Measurements from ENCODE around the gene SHD.
A peak's percentile ranks its signal among the peaks of the same experiment; 100 is the strongest.

The SHD gene

GRCh38 chr19:4329858-4330257 lies 50.8 kb downstream of the SHD start:
- no peak for DNase-seq (ENCODE audit: low read depth in 1 of 2, low spot score in 1 of 2)
- TF ChIP-seq, protein P1, sequence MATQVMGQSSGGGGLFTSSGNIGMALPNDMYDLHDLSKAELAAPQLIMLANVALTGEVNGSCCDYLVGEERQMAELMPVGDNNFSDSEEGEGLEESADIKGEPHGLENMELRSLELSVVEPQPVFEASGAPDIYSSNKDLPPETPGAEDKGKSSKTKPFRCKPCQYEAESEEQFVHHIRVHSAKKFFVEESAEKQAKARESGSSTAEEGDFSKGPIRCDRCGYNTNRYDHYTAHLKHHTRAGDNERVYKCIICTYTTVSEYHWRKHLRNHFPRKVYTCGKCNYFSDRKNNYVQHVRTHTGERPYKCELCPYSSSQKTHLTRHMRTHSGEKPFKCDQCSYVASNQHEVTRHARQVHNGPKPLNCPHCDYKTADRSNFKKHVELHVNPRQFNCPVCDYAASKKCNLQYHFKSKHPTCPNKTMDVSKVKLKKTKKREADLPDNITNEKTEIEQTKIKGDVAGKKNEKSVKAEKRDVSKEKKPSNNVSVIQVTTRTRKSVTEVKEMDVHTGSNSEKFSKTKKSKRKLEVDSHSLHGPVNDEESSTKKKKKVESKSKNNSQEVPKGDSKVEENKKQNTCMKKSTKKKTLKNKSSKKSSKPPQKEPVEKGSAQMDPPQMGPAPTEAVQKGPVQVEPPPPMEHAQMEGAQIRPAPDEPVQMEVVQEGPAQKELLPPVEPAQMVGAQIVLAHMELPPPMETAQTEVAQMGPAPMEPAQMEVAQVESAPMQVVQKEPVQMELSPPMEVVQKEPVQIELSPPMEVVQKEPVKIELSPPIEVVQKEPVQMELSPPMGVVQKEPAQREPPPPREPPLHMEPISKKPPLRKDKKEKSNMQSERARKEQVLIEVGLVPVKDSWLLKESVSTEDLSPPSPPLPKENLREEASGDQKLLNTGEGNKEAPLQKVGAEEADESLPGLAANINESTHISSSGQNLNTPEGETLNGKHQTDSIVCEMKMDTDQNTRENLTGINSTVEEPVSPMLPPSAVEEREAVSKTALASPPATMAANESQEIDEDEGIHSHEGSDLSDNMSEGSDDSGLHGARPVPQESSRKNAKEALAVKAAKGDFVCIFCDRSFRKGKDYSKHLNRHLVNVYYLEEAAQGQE (IDR thresholded peaks at IDR 0.05; ENCODE audit: insufficient replicate concordance, low read depth): no peak
- TF ChIP-seq POLR2AphosphoS5 (IDR thresholded peaks at IDR 0.05; ENCODE audit: low read depth) (no peak), GABPA (IDR thresholded peaks at IDR 0.05; ENCODE audit: low read depth) (no peak), SPI1 (IDR thresholded peaks at IDR 0.05; ENCODE audit: borderline replicate concordance, low read depth) (no peak)
- TF ChIP-seq, protein P2, sequence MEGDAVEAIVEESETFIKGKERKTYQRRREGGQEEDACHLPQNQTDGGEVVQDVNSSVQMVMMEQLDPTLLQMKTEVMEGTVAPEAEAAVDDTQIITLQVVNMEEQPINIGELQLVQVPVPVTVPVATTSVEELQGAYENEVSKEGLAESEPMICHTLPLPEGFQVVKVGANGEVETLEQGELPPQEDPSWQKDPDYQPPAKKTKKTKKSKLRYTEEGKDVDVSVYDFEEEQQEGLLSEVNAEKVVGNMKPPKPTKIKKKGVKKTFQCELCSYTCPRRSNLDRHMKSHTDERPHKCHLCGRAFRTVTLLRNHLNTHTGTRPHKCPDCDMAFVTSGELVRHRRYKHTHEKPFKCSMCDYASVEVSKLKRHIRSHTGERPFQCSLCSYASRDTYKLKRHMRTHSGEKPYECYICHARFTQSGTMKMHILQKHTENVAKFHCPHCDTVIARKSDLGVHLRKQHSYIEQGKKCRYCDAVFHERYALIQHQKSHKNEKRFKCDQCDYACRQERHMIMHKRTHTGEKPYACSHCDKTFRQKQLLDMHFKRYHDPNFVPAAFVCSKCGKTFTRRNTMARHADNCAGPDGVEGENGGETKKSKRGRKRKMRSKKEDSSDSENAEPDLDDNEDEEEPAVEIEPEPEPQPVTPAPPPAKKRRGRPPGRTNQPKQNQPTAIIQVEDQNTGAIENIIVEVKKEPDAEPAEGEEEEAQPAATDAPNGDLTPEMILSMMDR (IDR thresholded peaks at IDR 0.05; ENCODE audit: insufficient read depth, low read length): no peak
- Histone ChIP-seq H3K27ac (replicated peaks) (no peak overlapping the region), H3K27me3 (ENCODE audit: insufficient read depth, poor library complexity, severe bottlenecking) (peaks cover 24% of the 10 kb centered on the region), H3K4me3 (replicated peaks; ENCODE audit: insufficient read depth, low read length) (no peak overlapping the region)

DNA sequence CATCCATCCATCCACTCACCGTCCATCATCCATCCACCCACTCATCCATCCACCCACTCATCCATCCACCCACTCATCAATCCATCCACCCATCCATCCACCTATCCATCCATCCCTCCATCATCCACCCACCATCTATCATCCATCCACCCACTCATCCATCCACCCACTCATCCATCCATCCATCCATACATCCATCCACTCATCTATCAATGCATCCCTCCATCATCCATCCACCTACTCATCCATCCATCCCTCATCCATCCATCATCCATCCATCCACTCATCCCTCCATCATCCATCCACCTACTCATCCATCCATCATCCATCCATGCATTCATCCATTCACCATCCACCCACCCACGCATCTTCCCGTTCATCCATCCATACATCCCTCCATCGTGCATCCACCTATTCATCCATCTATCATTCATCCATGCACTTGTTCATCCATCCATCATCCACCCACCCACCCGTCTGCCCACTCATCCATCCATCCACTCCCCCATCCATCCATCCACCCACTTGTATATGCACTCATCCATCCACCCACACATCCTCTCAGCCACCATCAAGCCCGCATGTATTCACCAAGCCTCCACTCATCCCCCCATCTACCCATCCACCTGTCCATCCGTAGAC lies 56.0 kb downstream of the SHD start:
- no peak for DNase-seq (ENCODE audit: low read depth in 1 of 2, low spot score in 1 of 2)

DNA sequence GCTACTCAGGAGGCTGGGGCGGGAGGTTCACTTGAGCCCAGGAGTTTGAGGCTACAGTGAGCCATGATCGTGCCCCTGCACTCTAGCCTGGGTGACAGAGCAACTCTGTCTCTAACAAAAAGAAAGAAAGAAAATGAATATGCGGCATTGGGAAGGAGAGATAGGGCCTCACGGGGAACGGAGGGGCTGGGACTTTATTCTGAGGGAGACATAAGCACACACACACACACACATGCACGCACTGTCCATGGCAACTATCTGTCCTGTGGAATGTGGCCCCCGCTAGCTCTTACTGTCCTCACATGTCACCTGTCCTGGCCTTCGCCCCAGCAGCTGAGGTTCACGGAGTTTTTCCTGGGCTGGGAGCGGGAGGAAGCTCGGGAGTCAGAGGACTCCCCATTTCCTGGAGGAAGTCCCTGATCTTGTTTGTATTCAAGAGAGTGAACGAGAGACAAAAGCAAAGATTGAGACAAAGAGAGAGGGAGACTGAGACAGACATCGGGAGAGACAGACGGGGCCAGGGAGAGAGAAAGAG lies 58.9 kb downstream of the SHD start:
- Histone ChIP-seq H3K27me3 (ENCODE audit: insufficient read depth, poor library complexity, severe bottlenecking) (peaks cover 2% of the 10 kb centered on the region), H3K27ac (replicated peaks) (no peak overlapping the region), H3K4me3 (replicated peaks; ENCODE audit: insufficient read depth, low read length) (peak overlapping the region; percentile 19; the same call in 1 of the 2 replicates)
- DNase-seq (ENCODE audit: low read depth in 1 of 2, low spot score in 1 of 2): no peak
- no peak for TF ChIP-seq POLR2AphosphoS5 (IDR thresholded peaks at IDR 0.05; ENCODE audit: low read depth)
- no peak for TF ChIP-seq GABPA (IDR thresholded peaks at IDR 0.05; ENCODE audit: low read depth)
- TF ChIP-seq, protein P1 (IDR thresholded peaks at IDR 0.05; ENCODE audit: insufficient replicate concordance, low read depth): no peak
- TF ChIP-seq, protein P2 (IDR thresholded peaks at IDR 0.05; ENCODE audit: insufficient read depth, low read length): no peak
- no peak for TF ChIP-seq SPI1 (IDR thresholded peaks at IDR 0.05; ENCODE audit: borderline replicate concordance, low read depth)

More for the DNA sequence above, 56.0 kb downstream of the SHD start:
- no peaks in the 10 kb centered on the region for H3K27me3 ChIP-seq (ENCODE audit: insufficient read depth, poor library complexity, severe bottlenecking)
- no peak overlapping the region for H3K4me3 ChIP-seq (replicated peaks; ENCODE audit: insufficient read depth, low read length)
- TF ChIP-seq SPI1 (IDR thresholded peaks at IDR 0.05; ENCODE audit: borderline replicate concordance, low read depth) (no peak), GABPA (IDR thresholded peaks at IDR 0.05; ENCODE audit: low read depth) (no peak), POLR2AphosphoS5 (IDR thresholded peaks at IDR 0.05; ENCODE audit: low read depth) (no peak)
- TF ChIP-seq, protein P2 (IDR thresholded peaks at IDR 0.05; ENCODE audit: insufficient read depth, low read length): no peak
- TF ChIP-seq, protein P1 (IDR thresholded peaks at IDR 0.05; ENCODE audit: insufficient replicate concordance, low read depth): no peak
- H3K27ac ChIP-seq (replicated peaks): no peak overlapping the region

Data from HL-60 (cell line).